Activated effector memory CD4-positive, alpha-beta T cell treated with anti-CD3 and anti-CD28 coated beads, Interleukin-2, amount 50 U/mL, for 16 hours (primary cell): ENCODE measurements around the gene WDR37.
A peak's percentile ranks its signal among the peaks of the same experiment; 100 is the strongest.

Experiments used
- DNase-seq: peaks from one replicate; pipeline ENCODE4 v3.0.0-alpha.2; 2020

WDR37 gene

GRCh38 chr10:1172256-1172984 is 116.2 kb downstream of the WDR37 start:
- DNase-seq: no peak

- no peak for DNase-seq
These were observed 116.9 kb downstream of the WDR37 start for GRCh38 chr10:1173091-1173490.

GRCh38 chr10:1174022-1174421 is 117.8 kb downstream of the WDR37 start:
- DNase-seq: no peak

GRCh38 chr10:1175956-1176565 is 119.9 kb downstream of the WDR37 start:
- DNase-seq: peak; percentile 25

GRCh38 chr10:1177936-1178335 is 121.8 kb downstream of the WDR37 start:
- peak; percentile 12 for DNase-seq

- DNase-seq: peak; percentile 24
These were observed 122.3 kb downstream of the WDR37 start for GRCh38 chr10:1178506-1178905.

- DNase-seq: peak; percentile 44
These were observed 123.3 kb downstream of the WDR37 start for GRCh38 chr10:1179346-1180070.

- DNase-seq: peak; percentile 21
These were observed 124.0 kb downstream of the WDR37 start for GRCh38 chr10:1180071-1180730.

- peak; percentile 27 for DNase-seq
These were observed 124.7 kb downstream of the WDR37 start for GRCh38 chr10:1180836-1181235.
